HG03378 (cell line): ENCODE data around the gene EIF5B.

Experiments used
- ATAC-seq: cut with Tn5 transposase; IDR thresholded peaks from one replicate; pipeline ENCODE4 v1.9.1; 2021; ENCODE audit warnings: mild to moderate bottlenecking, moderate library complexity; ENCODE audit not compliant: unreplicated experiment

EIF5B gene

DNA sequence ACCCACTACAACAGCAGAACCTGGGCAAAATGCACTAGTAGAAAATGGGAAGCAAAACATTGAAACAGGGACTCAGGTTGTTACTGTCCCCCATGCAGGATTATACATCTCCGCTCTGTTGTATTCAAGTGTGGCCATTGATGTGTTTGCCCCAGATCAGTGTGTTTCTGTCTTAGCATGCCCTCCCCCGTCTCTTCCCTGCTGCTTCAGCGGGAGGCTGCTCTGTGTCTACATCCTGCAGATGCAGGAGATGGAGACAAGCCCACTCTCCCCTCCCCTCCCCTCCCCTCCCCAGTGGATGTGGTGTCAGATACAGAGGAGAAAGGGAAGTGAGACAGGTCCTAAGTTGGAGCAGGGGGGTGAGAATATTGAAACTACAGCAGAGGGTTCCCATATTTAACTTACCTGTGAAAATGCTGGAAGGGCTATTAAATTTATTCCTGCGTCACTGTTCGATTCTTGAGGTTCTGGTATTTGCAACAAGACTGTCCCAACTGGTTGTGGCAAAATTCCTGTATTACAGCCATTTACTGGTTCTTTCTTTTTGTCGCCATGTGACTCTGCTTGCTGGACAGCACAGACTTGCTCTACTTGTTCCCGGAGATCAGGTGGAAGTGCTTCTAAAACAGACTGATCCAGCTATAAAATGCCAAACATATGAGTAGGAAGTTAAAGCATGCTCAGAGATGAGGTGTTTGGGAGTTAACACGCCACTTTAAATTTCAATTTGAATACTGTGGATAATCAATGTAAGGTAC, 67.0 kb downstream of the EIF5B start:
- ATAC-seq, result no peak

DNA sequence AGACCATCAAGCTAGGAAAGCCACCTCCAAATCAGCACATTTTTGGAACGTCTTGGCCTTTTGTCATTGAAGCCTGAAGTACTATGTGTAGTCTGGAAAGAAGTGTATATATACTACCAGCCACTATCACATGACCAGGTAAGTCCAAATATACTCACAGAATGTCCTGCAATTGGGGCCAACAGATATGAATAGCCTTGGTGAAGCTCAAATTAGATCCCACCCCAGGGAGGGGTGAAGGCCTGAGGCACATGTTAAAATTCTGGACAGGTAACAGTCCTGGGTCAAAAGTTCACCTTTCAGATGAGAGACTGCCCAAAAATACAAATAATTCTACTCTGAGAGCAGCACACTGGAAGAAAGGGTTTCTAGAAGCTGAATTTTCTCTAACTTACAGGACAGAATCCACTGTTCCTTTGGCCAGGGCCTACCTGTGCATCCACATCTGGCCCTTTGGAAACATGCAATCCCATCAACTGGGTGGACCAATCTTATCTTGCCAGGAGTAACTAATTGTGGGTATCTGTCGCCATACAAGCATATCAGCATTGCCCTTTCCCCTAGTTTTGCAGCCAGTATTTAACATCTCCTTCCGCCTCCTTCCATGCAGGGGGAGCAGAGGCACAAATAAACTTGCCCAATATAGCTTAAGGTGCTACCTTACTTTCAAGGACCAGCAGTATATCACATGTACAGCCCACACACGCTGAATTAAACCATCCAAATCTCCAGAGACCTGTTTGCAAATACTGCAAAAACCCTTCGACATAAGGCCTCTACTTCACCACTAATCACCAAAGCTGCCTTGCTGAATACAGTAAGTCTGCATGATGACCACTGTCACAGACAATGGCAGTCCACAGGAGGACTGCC, 67.8 kb downstream of the EIF5B start:
- ATAC-seq, result no peak

DNA sequence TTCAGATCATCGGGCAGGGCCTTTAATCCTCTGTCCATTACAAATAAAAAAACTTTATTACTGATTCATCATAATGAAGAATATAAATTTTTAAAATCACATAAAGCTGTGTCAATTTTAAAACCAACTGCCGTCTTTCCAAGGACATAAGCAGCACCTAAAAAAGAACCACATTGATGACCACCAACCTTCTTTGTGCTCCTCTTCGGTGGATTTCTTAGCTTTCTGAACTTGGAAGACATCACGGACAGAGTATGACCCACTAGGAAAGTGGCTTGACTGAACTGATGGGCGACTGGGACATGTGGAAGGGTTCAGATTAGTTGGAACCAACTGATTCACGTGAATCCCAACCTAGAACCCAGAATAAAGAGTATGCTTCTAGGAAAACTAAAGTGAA, 68.9 kb downstream of the EIF5B start:
- ATAC-seq, result no peak

DNA sequence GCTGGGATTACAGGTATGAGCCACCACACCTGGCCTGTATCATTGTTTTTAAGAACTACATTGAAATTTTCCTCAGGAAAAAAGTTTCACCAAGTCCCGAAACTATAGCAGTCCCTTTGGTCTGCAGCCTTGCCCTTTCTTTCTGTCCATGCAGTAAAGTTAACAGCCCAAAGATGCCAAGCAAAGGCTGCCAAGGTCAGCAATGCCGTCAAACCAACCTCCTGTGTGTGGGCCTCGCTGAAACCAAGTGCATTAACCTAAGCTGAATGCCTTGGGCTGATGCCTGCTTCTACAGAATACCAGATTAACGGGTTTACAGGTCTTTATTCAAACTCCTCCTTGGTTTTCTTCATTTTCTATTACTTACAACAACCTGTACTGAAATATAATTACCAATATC, 73.1 kb downstream of the EIF5B start:
- ATAC-seq, result no peak

DNA sequence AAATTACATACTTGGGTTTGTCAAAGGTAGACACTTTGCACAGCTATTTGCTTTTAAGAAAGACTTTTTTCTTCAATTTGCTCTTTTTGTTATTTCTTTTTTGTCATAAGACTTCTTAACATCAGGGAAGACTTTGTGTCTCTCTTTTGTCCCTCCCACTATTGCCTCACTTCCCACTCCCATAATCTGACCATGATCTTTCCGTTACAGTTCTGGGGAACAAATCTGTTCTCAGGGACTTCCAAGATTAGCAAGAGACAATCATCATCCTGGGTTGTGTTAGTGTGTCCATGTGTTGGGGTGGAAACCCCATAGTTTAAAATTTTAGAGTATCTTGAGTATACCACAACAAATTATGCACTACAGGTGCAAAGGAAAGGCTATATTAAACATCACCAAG, 77.4 kb downstream of the EIF5B start:
- ATAC-seq, result no peak

DNA sequence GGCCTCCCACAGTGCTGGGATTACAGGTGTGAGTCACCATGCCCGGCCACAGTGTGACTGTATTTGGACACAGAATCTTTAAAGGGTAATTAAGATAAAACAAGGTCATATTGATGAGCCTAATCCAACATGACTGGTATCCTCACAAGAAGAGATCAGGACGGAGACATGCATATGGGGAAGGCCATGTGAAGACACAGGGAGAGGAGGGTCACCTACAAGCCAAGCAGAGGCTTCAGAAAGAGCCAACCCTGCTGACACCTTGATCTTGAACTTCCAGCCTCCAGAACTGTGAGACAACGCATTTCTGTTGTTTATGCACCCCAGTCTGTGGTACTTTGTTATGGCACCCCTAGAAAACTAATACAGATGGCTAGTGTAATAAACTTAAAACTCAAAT, 80.2 kb downstream of the EIF5B start:
- no peak for ATAC-seq

DNA sequence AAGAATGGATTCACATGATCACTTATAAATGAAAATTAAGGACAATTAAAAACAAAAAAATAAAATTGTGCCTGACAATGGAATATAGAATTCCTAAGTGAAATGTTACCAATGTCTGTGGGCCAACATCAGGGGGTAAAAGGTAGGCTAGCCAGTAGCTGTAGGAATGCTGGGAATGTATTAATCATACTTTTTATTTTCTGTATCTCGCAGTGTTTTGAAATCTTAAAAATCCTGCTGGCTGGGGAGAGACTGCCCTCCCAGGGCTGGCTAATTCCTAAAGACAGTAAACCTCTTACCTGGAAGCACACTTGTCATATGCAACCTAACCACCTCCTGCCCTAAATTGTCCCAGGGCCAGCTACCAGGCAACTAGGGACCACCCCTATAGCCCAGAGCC, 82.8 kb downstream of the EIF5B start:
- no peak for ATAC-seq

DNA sequence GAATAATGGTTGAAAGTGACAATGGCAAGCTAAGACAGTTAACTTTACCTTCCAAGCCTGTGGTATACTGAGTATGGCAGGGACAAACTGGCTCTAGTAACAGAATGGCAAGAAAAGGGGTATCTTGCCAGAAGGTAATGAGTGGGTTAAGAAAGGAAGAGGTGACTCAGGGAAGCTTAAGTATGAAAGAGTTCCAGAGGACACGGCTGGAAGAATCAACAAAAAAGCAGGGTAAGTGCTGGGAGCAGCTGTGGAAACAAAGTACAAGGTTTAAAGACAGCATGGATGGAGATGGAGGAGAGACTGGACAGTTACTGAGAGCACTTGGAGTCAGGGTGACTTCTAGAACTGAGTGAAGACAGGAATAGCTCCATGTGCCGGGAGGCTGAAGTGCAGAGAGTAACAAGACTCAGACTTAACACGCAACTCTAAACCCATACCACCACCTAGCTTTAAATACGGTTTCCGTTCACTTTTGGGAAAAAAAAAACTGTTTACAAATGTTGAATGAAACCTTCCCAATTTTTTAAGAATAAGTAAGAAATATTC, 83.6 kb downstream of the EIF5B start:
- no peak for ATAC-seq

DNA sequence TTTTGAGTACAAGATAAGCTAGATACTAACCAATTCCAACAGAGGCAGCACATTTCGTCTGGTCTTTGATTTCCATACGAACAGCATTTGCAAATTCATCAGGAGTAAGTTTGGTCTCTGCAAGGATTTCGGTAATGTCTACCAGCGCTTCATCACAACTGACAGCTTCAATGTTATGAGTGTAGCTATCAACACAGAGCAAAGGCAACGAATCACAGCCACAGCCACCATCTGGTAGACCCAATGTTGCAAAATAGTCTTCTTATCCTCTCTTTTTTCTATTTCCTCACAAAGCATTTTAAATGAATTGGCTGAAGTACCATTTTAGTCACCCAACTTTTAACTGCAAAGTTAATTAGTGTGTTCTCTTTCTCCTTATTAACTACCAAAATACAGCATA, 84.3 kb downstream of the EIF5B start:
- ATAC-seq, result no peak

DNA sequence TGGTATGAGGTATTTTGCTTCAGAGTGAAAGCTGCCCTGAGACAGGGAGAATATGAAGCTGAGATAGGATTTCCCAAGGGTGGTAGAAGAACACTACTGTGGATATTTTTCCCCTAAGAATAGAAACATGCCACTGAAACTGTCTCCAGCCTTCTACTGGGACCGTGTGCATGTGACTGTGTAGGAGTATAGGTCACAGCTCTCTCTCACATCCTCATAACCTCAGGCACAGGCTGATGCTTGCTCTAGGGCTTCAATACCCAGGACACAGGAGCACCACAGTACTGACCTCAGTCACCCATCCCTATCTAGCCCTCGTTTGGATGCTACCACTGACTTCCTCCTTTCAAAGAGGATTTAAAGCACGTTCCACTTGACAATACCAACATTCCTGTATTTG, 85.4 kb downstream of the EIF5B start:
- ATAC-seq, result peak; percentile 69

DNA sequence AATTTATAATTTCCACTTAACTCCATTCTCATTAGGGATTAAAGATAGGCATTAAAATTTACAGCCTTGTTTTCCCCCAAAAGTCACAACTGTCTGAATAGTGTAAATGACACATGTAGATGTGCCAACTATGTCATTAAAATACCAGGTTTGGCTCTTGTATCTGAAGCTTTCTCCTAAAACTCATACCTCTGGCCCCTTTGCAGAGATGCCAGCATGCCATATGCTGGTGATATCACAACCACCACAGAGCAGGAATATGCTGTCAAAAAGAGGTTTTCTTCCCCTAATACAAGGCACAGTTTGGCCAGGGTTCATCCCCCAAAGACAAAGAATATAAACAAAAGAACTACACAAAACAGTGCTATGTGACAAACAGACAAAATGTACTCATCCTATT, 87.2 kb downstream of the EIF5B start:
- no peak for ATAC-seq

DNA sequence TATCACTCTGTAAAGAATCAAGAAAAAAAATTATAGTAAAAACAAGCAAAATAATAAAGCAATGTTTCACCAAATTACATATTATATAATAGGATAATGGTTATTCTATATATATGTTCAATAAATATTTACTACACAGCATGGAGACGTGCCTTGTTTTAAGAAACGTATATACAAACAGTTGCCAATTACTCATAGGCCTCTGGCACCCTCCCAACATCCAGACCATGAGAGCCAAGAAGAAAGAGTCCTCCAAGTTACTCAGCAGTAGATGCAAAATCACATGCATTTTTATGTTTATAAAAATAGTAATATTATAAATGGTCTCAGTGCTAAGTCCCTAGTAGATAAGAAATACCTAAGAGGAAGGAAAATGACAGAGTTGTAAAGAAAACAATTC, 87.8 kb downstream of the EIF5B start:
- no peak for ATAC-seq

DNA sequence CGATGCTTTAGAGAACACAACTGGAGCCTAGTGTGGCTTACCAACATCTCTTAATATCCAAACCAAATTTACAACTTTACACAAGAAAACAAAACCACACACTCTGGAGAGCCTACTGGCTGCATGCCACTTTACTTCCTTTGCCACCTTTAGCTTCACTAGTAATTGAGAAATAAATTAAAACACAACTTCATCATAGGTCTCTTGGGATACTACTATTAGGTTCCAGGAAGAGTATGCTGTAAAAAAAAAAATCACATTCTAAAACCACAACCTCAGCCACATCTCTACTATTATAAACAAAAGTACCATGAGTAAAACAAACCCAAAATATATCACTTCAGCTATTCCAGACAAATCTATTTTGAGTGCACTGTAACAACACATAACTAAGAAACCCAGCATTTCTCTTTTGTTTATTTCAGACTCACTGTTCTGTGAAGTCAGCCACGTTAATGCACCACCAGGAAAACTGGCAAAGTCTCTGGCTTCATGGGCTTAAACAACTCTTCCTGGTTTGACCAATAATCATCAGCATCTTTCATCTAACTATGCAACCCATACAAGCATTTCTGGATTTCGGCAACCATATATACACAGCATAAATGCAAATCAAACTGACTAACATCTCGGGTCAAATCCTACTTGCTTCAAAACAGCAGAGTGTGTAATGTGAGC, 93.6 kb downstream of the EIF5B start:
- ATAC-seq, result no peak

DNA sequence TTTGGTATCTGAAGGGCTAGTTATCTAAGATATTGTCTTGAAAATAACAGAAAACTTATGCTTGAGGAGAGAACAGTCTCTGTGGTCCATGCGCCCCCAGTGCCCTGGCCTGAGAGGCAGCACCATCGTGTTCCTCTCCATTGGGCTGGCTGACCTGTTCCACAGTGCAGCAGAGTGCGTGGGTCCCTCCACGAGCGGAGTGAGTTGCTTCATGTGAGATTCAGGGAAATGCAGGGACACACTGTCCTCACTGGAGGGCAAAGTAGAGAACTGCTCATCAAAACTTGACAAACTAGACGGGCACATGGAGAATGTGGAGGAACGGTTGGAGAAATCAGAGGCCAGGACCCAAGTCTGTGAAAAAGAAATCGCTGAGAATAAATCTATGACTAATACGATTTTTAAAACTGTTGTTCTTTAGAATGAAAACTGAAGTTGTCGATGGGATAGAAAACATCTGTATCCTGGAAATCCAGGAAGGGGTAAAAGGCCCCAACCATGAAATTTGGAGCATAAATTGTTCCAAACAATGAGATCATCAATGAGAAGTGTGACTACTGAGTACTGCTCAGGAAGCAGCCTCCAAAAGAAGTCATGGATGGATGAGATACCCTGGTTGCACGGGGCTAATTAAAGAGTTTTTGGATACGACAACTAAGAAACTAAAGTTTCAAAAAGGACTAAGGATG, 94.5 kb downstream of the EIF5B start:
- ATAC-seq, result no peak

DNA sequence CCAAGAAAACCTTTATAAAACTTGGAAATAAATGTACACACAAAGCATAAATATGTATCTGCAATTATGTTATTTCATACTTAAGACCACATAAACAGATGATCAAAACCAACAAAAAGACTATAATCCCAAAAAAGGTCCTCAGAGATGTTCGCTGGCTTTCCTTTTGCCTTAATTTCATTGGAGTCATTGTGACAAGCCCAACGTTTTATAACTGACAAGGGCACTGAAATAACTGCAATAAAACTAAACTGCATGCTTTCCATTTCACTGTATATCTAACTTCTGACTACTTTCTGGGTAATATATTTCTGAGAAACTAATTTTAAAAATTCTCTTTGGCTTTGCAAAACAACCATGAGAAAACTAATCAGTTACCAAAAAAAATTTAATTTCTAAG, 96.2 kb downstream of the EIF5B start:
- no peak for ATAC-seq

DNA sequence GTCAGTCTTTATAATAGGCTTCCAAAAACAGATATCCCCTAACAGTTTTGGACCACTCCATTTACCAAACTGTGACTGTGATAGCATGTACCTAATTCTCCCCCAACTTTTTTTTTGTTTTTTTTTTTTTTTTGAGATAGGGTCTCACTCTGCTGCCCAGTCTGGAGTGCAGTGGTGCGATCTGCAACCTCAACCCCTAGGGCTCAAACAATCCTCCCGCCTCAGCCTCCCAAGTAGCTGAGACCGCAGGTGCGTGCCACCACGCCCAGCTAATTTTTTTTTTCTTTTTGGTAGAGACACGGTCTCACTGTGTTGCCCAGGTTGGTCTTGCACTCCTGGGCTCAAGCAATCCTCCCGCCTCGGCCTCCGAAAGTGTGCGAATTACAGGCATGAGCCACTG, 99.7 kb downstream of the EIF5B start:
- no peak for ATAC-seq

DNA sequence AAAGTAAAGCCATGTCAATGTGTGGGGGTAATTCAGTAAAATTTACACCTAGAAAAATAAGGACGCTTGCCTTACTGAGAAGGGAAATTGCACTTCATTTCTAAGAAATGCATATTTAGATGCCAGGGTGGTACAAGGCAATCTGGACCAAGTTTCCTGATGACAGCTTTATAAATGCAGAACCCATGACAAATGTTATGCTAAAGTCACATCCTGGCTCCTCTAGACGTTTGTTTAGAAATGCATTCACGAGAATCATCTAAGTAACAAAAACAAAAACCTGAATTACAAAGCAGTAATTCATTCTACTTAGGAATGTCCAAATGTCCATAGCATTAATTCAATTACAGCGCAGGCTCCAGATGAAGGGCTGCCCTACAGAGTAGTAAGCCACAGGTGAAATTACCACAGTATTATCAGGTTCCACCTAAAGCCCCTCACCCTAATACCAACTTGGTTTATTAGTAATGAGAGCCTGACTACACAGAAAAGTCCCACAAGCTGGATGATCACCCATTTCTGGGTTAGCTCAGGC, 102.8 kb downstream of the EIF5B start:
- no peak for ATAC-seq

DNA sequence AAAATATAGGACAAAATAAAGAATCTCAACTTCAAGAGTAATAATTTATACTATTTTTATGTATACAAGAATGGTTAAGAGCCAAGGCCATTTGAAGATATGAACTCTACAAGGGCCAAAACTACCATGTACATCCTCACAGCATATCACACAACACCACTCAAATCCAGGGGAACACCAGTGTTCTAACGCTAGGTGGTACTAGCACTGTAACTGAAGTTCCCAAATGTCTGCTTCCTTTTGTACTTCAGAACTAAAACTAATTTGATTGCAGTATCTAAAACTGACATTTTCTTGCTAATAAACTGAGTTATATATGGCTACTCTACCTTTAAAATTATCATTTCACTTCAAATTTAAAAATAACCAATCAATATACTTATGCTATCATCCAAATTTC, 105.6 kb downstream of the EIF5B start:
- ATAC-seq, result no peak

DNA sequence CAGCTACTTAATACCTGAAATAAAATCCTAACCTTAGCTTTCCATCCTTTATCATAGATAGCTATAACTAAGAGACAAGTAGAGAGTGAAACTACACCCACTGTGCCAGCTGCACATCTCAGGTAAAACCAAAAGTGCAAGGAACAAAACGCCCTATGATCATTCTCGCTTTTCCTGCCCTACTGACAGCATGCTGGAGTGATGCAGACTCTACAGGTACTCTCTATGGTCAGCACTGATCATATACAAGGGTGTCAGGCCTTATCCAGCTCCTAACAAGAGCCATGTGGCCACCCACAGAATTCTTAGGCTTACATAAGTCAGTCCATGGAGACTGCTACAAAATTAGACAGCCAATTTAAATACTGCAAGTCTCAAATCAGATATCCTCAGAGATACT, 107.0 kb downstream of the EIF5B start:
- ATAC-seq, result no peak

DNA sequence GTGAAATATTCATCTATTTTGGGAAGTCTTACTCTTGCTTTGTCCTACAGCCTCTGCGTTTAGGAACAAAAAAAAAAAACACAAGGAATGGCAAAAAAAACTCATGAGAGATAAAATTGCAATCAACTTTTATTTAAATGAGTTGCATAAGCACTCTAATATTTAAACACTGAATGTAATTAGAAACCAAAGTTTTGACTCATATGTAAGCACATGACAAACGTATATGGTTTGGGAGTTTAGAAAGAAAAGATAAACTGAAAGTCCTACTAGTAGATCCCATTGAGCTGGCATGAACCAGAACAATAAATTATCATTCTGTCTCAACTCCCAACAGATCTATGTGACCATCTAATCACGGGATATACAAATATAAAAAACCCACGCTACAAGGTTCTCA, 107.9 kb downstream of the EIF5B start:
- ATAC-seq, result no peak

DNA sequence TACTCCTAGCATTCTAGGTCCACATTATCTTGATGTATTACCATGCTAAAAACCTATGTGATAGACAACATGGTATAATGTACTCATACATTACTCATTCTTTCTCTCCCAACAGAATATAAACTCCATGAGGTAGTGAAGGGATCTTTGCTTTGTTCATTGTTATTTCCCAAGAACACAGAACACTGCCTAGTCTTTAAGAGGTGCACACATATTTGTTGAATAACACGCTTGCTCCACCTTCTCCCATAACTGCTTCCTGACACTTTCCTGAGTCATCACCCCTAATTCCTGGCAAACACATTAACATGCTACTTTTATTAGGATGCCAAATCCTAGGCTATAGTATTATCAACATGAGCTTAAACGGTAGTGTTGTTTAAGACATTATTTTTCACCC, 111.4 kb downstream of the EIF5B start:
- no peak for ATAC-seq
